Liver (tissue), 2 donors: Measurements from ENCODE around the gene KDM6A.

Experiments used
- EGR1 ChIP-seq, 2 donors: IDR thresholded peaks; 2 replicates each; pipeline ENCODE4 v1.6.1; 2016 to 2018; ENCODE audit warnings: antibody characterized with exemption in 2 of 2, low read depth in 2 of 2
- RXRA ChIP-seq, 2 donors: IDR thresholded peaks; 2 replicates each; pipeline ENCODE4 v1.6.1; 2017 to 2018; ENCODE audit warnings: antibody characterized with exemption in 2 of 2, mild to moderate bottlenecking in 1 of 2
- TF ChIP-seq, protein P1 (sequence below): IDR thresholded peaks from 2 replicates; pipeline ENCODE4 v1.6.1; 2016; ENCODE audit warnings: antibody characterized with exemption, mild to moderate bottlenecking
- donor health status: healthy.

DNA sequence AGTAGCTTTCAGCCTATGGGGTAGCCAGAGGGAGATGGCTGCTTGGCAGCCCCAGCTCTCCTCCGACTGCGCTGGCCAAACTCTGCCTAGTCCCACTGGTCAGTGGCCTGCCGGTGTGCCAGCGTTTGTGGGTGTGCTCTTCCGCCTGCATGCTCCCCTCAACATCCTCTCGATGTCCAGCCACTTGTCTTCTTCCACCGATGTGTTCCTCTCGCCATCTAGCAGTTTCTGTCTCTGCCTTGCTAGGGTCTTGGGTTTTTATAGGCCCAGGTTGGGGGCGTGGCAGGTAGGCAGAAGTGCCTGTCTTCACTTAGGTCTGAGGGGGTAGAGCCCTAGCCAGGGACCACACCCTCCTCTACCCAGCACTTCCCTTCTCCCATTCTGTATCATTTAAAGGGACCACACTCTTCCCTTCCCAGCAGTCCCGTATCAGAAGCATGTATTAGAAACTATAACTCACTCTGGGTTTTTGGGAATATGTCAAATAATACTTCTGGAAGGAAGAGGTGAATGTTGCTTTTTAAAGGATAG is 124.4 kb downstream of the KDM6A start:
- TF ChIP-seq RXRA (IDR thresholded peaks at IDR 0.05) (no peak), EGR1 (IDR thresholded peaks at IDR 0.05; ENCODE audit: low read depth in 2 of 2) (no peak)
- TF ChIP-seq, protein P1, sequence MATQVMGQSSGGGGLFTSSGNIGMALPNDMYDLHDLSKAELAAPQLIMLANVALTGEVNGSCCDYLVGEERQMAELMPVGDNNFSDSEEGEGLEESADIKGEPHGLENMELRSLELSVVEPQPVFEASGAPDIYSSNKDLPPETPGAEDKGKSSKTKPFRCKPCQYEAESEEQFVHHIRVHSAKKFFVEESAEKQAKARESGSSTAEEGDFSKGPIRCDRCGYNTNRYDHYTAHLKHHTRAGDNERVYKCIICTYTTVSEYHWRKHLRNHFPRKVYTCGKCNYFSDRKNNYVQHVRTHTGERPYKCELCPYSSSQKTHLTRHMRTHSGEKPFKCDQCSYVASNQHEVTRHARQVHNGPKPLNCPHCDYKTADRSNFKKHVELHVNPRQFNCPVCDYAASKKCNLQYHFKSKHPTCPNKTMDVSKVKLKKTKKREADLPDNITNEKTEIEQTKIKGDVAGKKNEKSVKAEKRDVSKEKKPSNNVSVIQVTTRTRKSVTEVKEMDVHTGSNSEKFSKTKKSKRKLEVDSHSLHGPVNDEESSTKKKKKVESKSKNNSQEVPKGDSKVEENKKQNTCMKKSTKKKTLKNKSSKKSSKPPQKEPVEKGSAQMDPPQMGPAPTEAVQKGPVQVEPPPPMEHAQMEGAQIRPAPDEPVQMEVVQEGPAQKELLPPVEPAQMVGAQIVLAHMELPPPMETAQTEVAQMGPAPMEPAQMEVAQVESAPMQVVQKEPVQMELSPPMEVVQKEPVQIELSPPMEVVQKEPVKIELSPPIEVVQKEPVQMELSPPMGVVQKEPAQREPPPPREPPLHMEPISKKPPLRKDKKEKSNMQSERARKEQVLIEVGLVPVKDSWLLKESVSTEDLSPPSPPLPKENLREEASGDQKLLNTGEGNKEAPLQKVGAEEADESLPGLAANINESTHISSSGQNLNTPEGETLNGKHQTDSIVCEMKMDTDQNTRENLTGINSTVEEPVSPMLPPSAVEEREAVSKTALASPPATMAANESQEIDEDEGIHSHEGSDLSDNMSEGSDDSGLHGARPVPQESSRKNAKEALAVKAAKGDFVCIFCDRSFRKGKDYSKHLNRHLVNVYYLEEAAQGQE, result no peak
